ENCODE data around the gene CHRDL2. TPM values are rescaled to one million over a fixed set of nuclear protein-coding genes. Genes with fewer than 3 reads are reported as not detected.

The CHRDL2 gene
- total and polyA plus RNA-seq, 2 of the 4 experiments (the other 2 are of a cell fraction) = 0.80 TPM; not detected in 1

DNA sequence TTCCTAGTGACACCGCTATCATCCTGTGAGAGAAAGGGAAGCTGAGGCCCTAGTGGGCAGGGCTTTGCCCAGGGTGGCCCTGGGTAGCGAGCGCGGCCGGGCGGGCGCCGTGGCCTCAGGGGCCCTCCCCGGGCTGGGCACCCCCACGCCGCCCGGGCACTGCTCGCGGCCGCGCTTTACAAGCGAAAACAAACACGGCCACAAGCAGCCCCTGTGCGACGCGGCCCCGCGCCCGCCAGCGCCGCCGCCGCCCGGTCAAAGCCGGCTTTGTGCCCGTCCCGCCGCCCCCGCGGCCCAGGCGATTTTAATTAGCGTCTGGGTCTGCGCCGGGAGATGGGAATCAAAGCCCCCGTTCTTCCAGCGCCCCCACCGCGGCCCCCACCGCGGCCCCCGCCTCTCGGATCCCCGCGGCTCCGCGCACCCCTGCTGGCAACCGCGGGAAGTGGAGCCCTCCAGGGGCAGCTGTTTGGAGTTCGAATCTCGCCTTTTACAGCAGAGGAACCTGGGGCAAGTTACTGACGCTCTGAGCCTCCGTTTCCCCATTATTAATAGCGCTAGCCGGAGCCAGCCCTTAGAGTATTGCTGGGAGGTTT, 47.9 kb downstream of the CHRDL2 start:
- dilution Hi-C loops (cut with HindIII; ENCODE audit: low sequenced_read_pairs, unreplicated experiment) (no loop called here), in situ Hi-C loops (cut with MboI; ENCODE audit: low sequenced_read_pairs) (no loop called here), intact Hi-C loops (cut with micrococcal nuclease) (no loop called here)
- Histone ChIP-seq H3K27me3 (ENCODE audit: control insufficient read depth, insufficient read depth, low read length) (no peaks in the 10 kb centered on the region), H2BK120ac (ENCODE audit: low read depth, low read length) (0 out of 2 replicates have a peak overlapping the region, but pooled peaks have one; percentile 54), H3K79me1 (ENCODE audit: low read depth in 1 of 2, low read length in 2 of 2) (no peaks in the 10 kb centered on the region), H3K23ac (ENCODE audit: low read depth, low read length) (no peak overlapping the region), H3K4ac (ENCODE audit: low read depth, low read length) (peak overlapping the region; percentile 19; the same call in 1 of the 2 replicates), H3K27ac (ENCODE audit: insufficient read depth, low read length) (no peak overlapping the region), H2BK15ac (ENCODE audit: low read depth, low read length) (peak overlapping the region; percentile 0; the same call in 1 of the 3 replicates), H2AK9ac (replicated peaks; ENCODE audit: low read depth, low read length, poor library complexity) (no peak overlapping the region), H2BK5ac (ENCODE audit: low read depth, low read length, poor library complexity, severe bottlenecking) (no peak overlapping the region), H4K91ac (ENCODE audit: insufficient read depth, low read depth, low read length) (no peak overlapping the region), H4K8ac (ENCODE audit: low read depth in 2 of 2, low read length in 2 of 2) (no peak overlapping the region), H3K36me3 (ENCODE audit: control insufficient read depth, insufficient read depth, low read length) (no peaks in the 10 kb centered on the region), H3K9me1 (ENCODE audit: insufficient read depth, low read length) (peaks cover 12% of the 10 kb centered on the region), H3K4me1 (ENCODE audit: control insufficient read depth, insufficient read depth, low read length) (peaks cover 21% of the 10 kb centered on the region), H3K4me3 (ENCODE audit: insufficient read depth, low read depth, low read length) (no peak overlapping the region), H4K20me1 (ENCODE audit: insufficient read depth, low read length) (no peaks in the 10 kb centered on the region), H4K5ac (ENCODE audit: low read depth, low read length) (no peak overlapping the region), H3K9ac (ENCODE audit: low read depth, low read length) (no peak overlapping the region), H3K18ac (ENCODE audit: low read depth, low read length) (no peak overlapping the region), H2BK20ac (ENCODE audit: low read depth, low read length) (no peak overlapping the region), H3K9me3 (ENCODE audit: control insufficient read depth, insufficient read depth, low read length) (peaks cover 3% of the 10 kb centered on the region; the same call in 1 of the 2 replicates), H3K56ac (ENCODE audit: extremely low read depth, insufficient read depth, low read length) (no peak overlapping the region), H2AFZ (replicated peaks; ENCODE audit: low read length, poor library complexity) (peak overlapping the region; percentile 29), H3K4me2 (ENCODE audit: low read depth, low read length) (no peak overlapping the region), H2AK5ac (ENCODE audit: low read depth, low read length) (peak overlapping the region; percentile 40), H3K14ac (replicated peaks; ENCODE audit: low read depth, low read length) (no peak overlapping the region)
- ChIA-PET POLR2A (ENCODE audit: unreplicated experiment) (no interaction called here), CTCF (interaction anchor here (0.7 kb wide), 1 partner anchor 68 kb away, joined by 3 read pairs; no protein-coding TSS in a partner anchor)
- 48% methylated on average over 10 of the region's 59 CpGs; no CpG with 5 or more reads in 1 of the 2 experiments for WGBS, 2 experiments (ENCODE audit: extremely low coverage in 2 of 2, insufficient read length in 1 of 2)
- DNase-seq = no peak
- TF ChIP-seq CHD1 (IDR thresholded peaks at IDR 0.05; ENCODE audit: low read depth, low read length) = no peak
- TF ChIP-seq, protein P1, sequence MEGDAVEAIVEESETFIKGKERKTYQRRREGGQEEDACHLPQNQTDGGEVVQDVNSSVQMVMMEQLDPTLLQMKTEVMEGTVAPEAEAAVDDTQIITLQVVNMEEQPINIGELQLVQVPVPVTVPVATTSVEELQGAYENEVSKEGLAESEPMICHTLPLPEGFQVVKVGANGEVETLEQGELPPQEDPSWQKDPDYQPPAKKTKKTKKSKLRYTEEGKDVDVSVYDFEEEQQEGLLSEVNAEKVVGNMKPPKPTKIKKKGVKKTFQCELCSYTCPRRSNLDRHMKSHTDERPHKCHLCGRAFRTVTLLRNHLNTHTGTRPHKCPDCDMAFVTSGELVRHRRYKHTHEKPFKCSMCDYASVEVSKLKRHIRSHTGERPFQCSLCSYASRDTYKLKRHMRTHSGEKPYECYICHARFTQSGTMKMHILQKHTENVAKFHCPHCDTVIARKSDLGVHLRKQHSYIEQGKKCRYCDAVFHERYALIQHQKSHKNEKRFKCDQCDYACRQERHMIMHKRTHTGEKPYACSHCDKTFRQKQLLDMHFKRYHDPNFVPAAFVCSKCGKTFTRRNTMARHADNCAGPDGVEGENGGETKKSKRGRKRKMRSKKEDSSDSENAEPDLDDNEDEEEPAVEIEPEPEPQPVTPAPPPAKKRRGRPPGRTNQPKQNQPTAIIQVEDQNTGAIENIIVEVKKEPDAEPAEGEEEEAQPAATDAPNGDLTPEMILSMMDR (conservative IDR thresholded peaks at IDR 0.05; ENCODE audit: low read depth, low read length) = peak; percentile 9; the same call in 1 of the 2 replicates
- no TSS peak for BruUV-seq (replicated peaks)
- no peak for ATAC-seq (ENCODE audit: low read depth)
